PC-3 (cell line): ENCODE measurements around the gene HLA-F.

ENCODE experiments used
- CTCF ChIP-seq: fragments of 300-600 bp; sonication (generic); conservative IDR thresholded peaks from 2 replicates; pipeline ENCODE4 v1.5.1; 2017; ENCODE audit warnings: antibody characterized with exemption, low read depth, mild to moderate bottlenecking, low read length
- EZH2 ChIP-seq: fragments of 300-600 bp; sonication (generic); IDR thresholded peaks from one replicate; pipeline ENCODE4 v1.6.1; 2017; ENCODE audit warnings: antibody characterized with exemption, mild to moderate bottlenecking, low read length; ENCODE audit not compliant: unreplicated experiment

- TF ChIP-seq CTCF, result no peak
- TF ChIP-seq EZH2, result no peak
Observed at GRCh38 chr6:29680904-29681303, 42.3 kb upstream of the HLA-F start, which contains the start of gene ZFP57.
